Spleen (tissue), 7 donors: Measurements from ENCODE around the gene CCDC157.
A peak's percentile ranks its signal among the peaks of the same experiment; 100 is the strongest.

Experiments
- CTCF ChIP-seq, 11 experiments: fragments of 200-600 bp in 7 of 11; fragments of 450-650 bp in 4 of 11; sonication (generic) in 4 of 11; IDR thresholded peaks in 8 of 11; conservative IDR thresholded peaks in 3 of 11; 1 replicate in 7 of 11; 2 replicates in 4 of 11; pipeline versions ENCODE4 v1.4.0 to v1.8.0; 2016 to 2021; ENCODE audit warnings: antibody characterized with exemption in 11 of 11, inconsistent platforms in 4 of 11, mild to moderate bottlenecking in 1 of 11
- POLR2A ChIP-seq, 3 donors: fragments of 450-650 bp; IDR thresholded peaks; one replicate each; pipeline ENCODE4 v1.5.1; 2017; ENCODE audit warnings: antibody characterized with exemption in 3 of 3, mild to moderate bottlenecking in 1 of 3
- donor health status: DM: no; HTN: no; CAD: no; lungs with moderate emphysema.
- donor health status: DM: no; HTN: no; CAD: no.
- donor health status: DM: no; HTN: no; CAD: no.

GRCh38 chr22:30386960-30387827, 30.4 kb downstream of the CCDC157 start, which contains the start of gene RNF215:
- no peak for TF ChIP-seq POLR2A (IDR thresholded peaks at IDR 0.05)
- peak; percentile 90 to 97 (median 95) for TF ChIP-seq CTCF (IDR thresholded peaks at IDR 0.05 in 8 of 11, conservative IDR thresholded peaks at IDR 0.05 in 3 of 11)
